Measurements from ENCODE around the gene OR2L5.

- TF ChIP-seq CTCF (conservative IDR thresholded peaks at IDR 0.05; ENCODE audit: low read depth, low read length) (no peak), SMC3 (IDR thresholded peaks at IDR 0.05; ENCODE audit: low read depth, low read length) (no peak), RCOR1 (IDR thresholded peaks at IDR 0.05; ENCODE audit: insufficient replicate concordance, low read length) (no peak), BHLHE40 (IDR thresholded peaks at IDR 0.05; ENCODE audit: low read depth, low read length) (no peak), ELK1 (IDR thresholded peaks at IDR 0.05; ENCODE audit: borderline replicate concordance, low read depth, low read length) (no peak), MXI1 (IDR thresholded peaks at IDR 0.05; ENCODE audit: borderline replicate concordance, low read depth, low read length) (no peak), RAD21 (IDR thresholded peaks at IDR 0.05; ENCODE audit: low read length) (no peak), MAZ (IDR thresholded peaks at IDR 0.05; ENCODE audit: borderline replicate concordance, low read depth, low read length) (no peak), MAFK (IDR thresholded peaks at IDR 0.05; ENCODE audit: low read depth, low read length) (no peak), USF2 (IDR thresholded peaks at IDR 0.05; ENCODE audit: low read depth, low read length) (no peak)
These were observed 3.8 kb upstream of the OR2L5 start for GRCh38 chr1:248009681-248010080.
